ENCODE data around the gene PACSIN1.

PACSIN1 gene

GRCh38 chr6:34516391-34517324 lies 50.8 kb downstream of the PACSIN1 start:
- no peak for FAIRE-seq

- no peak for FAIRE-seq
These were observed 51.6 kb downstream of the PACSIN1 start for GRCh38 chr6:34517461-34517881.

GRCh38 chr6:34517966-34518365 lies 52.1 kb downstream of the PACSIN1 start:
- no peak for FAIRE-seq

DNA sequence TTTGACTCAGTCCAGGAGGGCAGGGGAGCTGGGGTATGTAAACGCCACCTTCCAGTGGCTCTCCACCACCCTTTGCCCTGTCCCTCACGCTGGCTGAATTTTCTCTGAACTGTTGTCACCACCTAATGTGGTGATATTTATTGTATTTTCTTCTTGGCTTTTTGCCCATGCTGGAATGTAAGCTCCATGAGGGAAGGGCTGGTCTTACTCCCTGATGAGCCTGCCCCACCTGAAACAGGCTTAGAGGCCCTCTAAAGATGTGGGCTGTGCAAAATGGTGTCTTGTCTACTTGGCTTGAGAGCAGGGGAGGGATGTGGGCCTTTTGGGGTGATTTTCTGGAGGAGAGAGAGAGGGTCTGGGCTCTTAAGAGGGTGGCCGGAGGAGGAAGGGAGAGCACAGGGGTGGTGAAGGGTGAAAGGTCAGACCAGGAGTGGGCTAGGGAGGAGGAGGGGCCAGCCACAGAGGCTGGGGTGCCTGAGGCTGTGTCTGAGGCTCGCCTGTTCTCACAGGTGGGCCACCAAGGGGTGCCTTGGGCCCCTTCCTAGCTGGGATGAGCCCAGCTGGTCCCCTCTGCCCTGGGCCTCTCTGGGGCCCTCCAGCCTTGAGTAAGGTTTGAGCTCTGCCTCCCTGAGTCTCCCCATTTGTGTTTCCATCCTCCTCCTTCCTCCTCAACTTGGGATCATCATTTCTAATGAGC lies 52.9 kb downstream of the PACSIN1 start:
- FAIRE-seq, result no peak

GRCh38 chr6:34519971-34520644 lies 54.2 kb downstream of the PACSIN1 start:
- no peak for FAIRE-seq

DNA sequence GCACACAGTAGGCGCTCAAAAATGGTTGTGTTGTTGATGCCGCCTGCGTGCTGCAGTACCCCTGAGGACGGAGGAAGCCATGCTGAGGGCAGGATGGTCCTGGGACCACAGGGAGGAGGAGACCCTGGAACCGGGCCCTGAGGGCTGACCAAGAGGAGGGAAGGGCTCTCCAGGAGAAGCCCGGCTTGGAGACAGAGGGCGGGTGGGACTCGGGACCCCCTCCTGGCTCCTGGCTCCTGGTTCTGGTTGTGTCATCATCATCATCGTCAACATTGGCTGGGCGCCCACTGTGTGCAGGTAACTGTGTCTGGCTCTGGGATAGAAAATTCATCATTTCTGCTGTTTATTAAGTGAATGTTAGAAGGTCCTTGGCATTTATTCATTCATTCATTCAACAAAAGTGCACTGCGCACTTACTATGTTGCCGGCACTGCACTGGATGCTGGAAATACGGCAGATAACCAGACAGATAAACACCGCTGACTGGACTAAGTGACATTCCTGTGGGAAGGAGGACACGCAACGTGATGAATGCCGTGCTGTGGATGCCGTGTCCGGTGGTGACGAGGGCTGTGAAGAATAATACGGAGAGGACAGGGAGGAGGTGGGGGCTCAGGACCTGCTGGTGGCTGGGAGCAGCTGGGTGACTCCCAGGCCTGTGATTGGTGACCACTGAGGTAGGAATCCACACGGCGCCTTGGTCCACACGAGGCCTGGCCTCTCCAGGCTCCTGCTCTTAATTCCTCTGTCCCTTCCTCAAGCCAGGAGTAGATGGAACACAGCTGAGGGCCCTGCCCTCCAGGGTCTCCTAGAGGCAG lies 55.0 kb downstream of the PACSIN1 start:
- FAIRE-seq, result no peak

DNA sequence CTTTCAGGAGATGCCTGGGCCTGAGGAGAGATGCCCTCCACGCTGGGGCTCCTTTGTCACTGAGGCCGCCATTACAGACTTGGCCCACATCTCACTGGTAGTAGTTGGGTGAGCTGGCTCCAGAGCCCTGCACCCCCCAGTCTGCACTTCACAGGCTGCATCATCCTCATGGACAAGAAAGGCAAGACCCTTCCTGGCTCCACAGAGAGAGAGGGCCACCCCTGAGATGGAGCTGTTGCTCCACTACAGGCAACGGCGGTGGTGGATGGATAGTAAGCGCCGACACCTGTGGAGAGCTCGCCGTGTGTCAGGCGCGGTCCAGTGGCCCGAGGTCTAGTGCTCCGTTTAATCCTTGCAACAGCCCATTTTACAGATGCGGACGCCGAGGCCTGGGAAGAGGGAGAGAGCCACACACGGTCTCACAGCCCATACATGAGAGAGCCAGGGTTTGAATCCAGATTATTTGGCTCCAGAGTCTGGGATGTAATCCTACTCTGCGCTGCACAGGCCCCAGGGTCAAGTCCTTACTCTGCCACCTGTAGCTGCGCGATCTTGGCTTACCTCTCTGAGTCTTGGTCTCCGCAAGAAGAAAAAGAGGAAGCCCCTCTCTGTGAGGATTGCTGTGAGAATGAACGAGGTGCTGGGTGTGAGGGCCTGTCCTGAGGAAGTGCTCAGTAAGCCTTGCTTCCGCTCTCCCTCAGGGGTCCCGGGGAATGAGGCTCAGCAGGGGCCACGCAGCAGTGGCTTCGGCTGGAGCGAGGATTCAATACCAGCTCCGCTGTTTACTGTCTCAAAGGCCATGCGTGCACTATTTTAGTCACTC lies 55.8 kb downstream of the PACSIN1 start:
- FAIRE-seq, result no peak

DNA sequence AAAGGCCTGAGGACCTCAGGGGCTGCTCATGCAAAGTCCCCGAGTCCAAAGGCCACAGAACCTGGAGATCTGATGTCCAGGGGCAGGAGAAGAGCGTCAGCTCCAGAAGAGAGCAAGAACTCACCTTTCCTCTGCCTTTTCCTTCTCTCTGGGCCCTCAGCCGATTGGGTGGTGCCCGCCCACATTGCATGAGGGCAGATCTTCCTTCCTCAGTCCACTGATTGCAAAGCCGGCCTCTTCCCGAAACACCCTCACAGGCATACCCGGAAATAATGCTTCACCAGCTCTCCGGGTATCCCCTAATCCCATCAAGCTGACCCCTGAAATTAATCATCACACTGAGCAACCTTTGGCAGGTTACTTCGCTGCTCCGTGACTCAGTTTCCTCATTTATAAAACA lies 56.9 kb downstream of the PACSIN1 start:
- no peak for FAIRE-seq

- FAIRE-seq, result no peak
These were observed 57.7 kb downstream of the PACSIN1 start for GRCh38 chr6:34523441-34524206.

DNA sequence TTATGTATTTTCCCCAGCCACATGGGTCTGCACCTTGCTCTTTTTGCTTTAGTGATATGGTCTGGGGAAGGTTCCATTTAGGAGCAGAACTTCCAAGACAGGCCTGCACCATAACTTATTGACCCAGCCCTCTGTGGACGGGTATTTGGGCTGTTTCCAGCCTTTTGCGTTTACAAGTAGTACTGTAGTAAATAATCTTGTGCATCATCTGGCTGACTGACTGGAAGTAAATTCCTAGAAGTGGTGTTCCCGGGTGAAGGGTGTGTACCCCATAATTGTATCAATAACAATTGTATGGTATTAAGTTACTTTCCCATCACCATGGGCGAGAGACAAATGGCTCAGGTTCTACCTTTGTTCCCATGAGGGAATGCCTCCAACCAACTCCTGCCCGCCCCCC lies 58.6 kb downstream of the PACSIN1 start:
- no peak for FAIRE-seq

GRCh38 chr6:34524971-34525370 lies 59.1 kb downstream of the PACSIN1 start:
- FAIRE-seq, result no peak

GRCh38 chr6:34525431-34526175 lies 59.7 kb downstream of the PACSIN1 start:
- no peak for FAIRE-seq

DNA sequence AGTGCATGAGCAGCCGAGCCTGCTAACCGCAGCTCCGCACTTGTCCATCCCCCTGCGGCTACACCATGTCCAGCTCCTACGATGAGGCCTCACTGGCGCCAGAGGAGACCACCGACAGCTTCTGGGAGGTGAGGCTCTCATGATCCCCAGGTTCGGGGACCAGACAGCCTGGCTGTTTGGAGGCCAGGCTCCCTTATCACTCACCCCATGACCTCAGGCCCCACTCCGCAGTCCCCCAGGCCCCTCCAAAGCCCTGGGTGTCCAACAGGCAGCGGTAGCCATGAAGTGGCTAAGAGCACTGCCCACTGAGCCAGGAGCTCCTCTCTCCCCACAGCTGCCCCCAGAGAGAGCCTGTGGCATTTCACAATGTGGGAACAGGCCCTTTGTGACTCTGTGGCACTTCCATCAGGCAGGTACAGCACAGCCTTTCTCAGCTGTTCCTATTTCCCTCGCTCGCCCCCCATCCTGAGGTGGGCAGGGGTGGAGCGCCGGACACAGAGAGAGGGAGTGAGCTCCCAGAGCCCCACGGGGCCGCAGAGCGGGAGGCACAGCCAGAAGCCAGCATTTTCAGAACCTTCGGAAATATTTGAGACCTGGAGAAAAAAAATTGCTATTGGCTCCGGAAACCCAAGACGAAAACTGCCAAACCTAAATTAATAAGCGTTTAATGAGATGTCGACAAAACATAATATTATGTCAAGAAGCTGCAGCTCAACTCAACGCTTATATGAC lies 60.5 kb downstream of the PACSIN1 start:
- FAIRE-seq, result no peak

- no peak for FAIRE-seq
These were observed 61.3 kb downstream of the PACSIN1 start for GRCh38 chr6:34526992-34527728.

GRCh38 chr6:34527751-34528670 lies 62.1 kb downstream of the PACSIN1 start:
- no peak for FAIRE-seq

- no peak for FAIRE-seq
These were observed 63.3 kb downstream of the PACSIN1 start for GRCh38 chr6:34528996-34529664.
